HFFc6 (cell line): Measurements from ENCODE around the gene DYTN. TPM values are rescaled to one million over a fixed set of nuclear protein-coding genes. Genes with fewer than 3 reads are reported as not detected.

ENCODE experiments used
- DNase-seq: peaks from one replicate; pipeline ENCODE4 v3.0.0-alpha.2; 2018
- H3K27ac Mint-ChIP-seq: 2 replicates; pipeline ENCODE4 v1.8.0; 2020; ENCODE audit warnings: mild to moderate bottlenecking, mixed read lengths
- H3K27me3 Mint-ChIP-seq: 2 replicates; pipeline ENCODE4 v1.8.0; 2021; ENCODE audit warnings: mild to moderate bottlenecking, moderate library complexity, mixed read lengths; ENCODE audit not compliant: insufficient read depth
- H3K36me3 Mint-ChIP-seq: 2 replicates; pipeline ENCODE4 v1.8.0; 2021; ENCODE audit warnings: low read depth, mixed read lengths
- H3K4me1 Mint-ChIP-seq: 2 replicates; pipeline ENCODE4 v1.8.0; 2020; ENCODE audit warnings: low read depth, mixed read lengths
- H3K4me3 Mint-ChIP-seq: 2 replicates; pipeline ENCODE4 v1.8.0; 2020; ENCODE audit warnings: mild to moderate bottlenecking, moderate library complexity, mixed read lengths
- H3K9me3 Mint-ChIP-seq: 2 replicates; pipeline ENCODE4 v1.8.0; 2020; ENCODE audit warnings: mild to moderate bottlenecking, mixed read lengths
- total RNA-seq, 6 experiments: library from RNA; stranded (reverse); fragmentation: NEBNext Ultra II Directional; extraction: Animal tissue kit (Norgen Biotek cat#: 25700); gene quantifications; 2 replicates in 1 of 6; 3 replicates in 5 of 6; pipeline ENCODE4 v1.2.3, GENCODE V29; 2021
- TF ChIP-seq, protein P1 (sequence below): fragments of 200-600 bp; sonication (generic); IDR thresholded peaks from 2 replicates; pipeline ENCODE4 v1.5.0; 2021; ENCODE audit warnings: antibody characterized with exemption, mild to moderate bottlenecking

The DYTN gene
- total RNA-seq, 6 experiments from 2014 or later, result not detected

GRCh38 chr2:206756816-206757215, 38.6 kb upstream of the DYTN start:
- Mint-ChIP-seq H3K4me1 (no peaks in the 10 kb centered on the region), H3K36me3 (no peaks in the 10 kb centered on the region), H3K9me3 (no peaks in the 10 kb centered on the region), H3K27me3 (peaks cover 8% of the 10 kb centered on the region), H3K27ac (no peak overlapping the region), H3K4me3 (no peak overlapping the region)
- TF ChIP-seq, protein P1, sequence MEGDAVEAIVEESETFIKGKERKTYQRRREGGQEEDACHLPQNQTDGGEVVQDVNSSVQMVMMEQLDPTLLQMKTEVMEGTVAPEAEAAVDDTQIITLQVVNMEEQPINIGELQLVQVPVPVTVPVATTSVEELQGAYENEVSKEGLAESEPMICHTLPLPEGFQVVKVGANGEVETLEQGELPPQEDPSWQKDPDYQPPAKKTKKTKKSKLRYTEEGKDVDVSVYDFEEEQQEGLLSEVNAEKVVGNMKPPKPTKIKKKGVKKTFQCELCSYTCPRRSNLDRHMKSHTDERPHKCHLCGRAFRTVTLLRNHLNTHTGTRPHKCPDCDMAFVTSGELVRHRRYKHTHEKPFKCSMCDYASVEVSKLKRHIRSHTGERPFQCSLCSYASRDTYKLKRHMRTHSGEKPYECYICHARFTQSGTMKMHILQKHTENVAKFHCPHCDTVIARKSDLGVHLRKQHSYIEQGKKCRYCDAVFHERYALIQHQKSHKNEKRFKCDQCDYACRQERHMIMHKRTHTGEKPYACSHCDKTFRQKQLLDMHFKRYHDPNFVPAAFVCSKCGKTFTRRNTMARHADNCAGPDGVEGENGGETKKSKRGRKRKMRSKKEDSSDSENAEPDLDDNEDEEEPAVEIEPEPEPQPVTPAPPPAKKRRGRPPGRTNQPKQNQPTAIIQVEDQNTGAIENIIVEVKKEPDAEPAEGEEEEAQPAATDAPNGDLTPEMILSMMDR, result no peak
- DNase-seq, result no peak

- Mint-ChIP-seq H3K27me3 (no peaks in the 10 kb centered on the region), H3K36me3 (no peaks in the 10 kb centered on the region)
Observed at GRCh38 chr2:206740800-206741199, 22.6 kb upstream of the DYTN start.

GRCh38 chr2:206739271-206739670, 21.1 kb upstream of the DYTN start:
- H3K27me3 Mint-ChIP-seq, result no peaks in the 10 kb centered on the region
- no peaks in the 10 kb centered on the region for H3K9me3 Mint-ChIP-seq
- no peak for DNase-seq
- H3K27ac Mint-ChIP-seq, result no peak overlapping the region
- H3K4me3 Mint-ChIP-seq, result no peak overlapping the region
- TF ChIP-seq, protein P1, result no peak
- H3K4me1 Mint-ChIP-seq, result no peaks in the 10 kb centered on the region
- H3K36me3 Mint-ChIP-seq, result no peaks in the 10 kb centered on the region

More at GRCh38 chr2:206740800-206741199, 22.6 kb upstream of the DYTN start:
- no peaks in the 10 kb centered on the region for H3K9me3 Mint-ChIP-seq
- H3K4me1 Mint-ChIP-seq, result no peaks in the 10 kb centered on the region
- DNase-seq, result no peak
- no peak overlapping the region for H3K27ac Mint-ChIP-seq
- TF ChIP-seq, protein P1, result no peak
- H3K4me3 Mint-ChIP-seq, result no peak overlapping the region

- DNase-seq, result no peak
- TF ChIP-seq, protein P1, result no peak
- Mint-ChIP-seq H3K9me3 (no peaks in the 10 kb centered on the region), H3K4me1 (no peaks in the 10 kb centered on the region), H3K4me3 (no peak overlapping the region), H3K36me3 (no peaks in the 10 kb centered on the region), H3K27ac (no peak overlapping the region), H3K27me3 (no peaks in the 10 kb centered on the region)
Observed at GRCh38 chr2:206736935-206737334, 18.7 kb upstream of the DYTN start.

DNA sequence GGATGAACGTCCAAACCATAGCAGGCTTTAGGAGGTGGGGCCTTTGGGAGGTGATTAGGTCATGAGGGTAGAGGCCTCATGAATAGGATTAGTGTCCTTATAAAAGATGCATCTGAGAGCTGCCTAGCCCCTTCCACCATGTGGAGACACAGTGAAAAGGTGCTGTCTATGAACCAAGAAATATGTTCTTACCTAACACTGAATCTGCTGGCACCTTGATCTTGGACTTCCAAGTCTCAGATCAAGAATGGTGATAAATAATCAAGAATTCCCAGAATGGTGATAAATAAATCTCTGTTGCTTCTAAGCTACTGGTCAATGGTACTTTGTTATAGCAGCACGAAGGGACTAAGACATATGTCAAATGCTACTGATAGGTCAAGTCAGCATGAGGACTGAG, 15.1 kb upstream of the DYTN start:
- no peaks in the 10 kb centered on the region for H3K4me1 Mint-ChIP-seq
- DNase-seq, result no peak
- no peaks in the 10 kb centered on the region for H3K9me3 Mint-ChIP-seq
- H3K4me3 Mint-ChIP-seq, result no peak overlapping the region
- no peaks in the 10 kb centered on the region for H3K36me3 Mint-ChIP-seq
- TF ChIP-seq, protein P1, result no peak
- peaks cover 6% of the 10 kb centered on the region for H3K27me3 Mint-ChIP-seq
- no peak overlapping the region for H3K27ac Mint-ChIP-seq
